Left ventricle myocardium inferior (tissue), 1 donor: ENCODE results near the gene BANK1. TPM values are rescaled to one million over a fixed set of nuclear protein-coding genes. Genes with fewer than 3 reads are reported as not detected.

Experiments
- DNase-seq: peaks from one replicate; pipeline ENCODE4 v3.0.0-alpha.2; 2020
- H3K27ac ChIP-seq: fragments of 200-600 bp; replicated peaks from 2 replicates; pipeline ENCODE4 v1.8.0; 2021
- H3K27me3 ChIP-seq: fragments of 200-600 bp; 2 replicates; pipeline ENCODE4 v1.8.0; 2021; ENCODE audit warnings: low read depth
- H3K36me3 ChIP-seq: fragments of 200-600 bp; 2 replicates; pipeline ENCODE4 v1.8.0; 2021
- H3K4me1 ChIP-seq: fragments of 200-600 bp; 2 replicates; pipeline ENCODE4 v1.8.0; 2021
- H3K4me3 ChIP-seq: fragments of 200-600 bp; 2 replicates; pipeline ENCODE4 v1.8.0; 2021; ENCODE audit warnings: mild to moderate bottlenecking, moderate library complexity
- H3K9me3 ChIP-seq: fragments of 200-600 bp; replicated peaks from 2 replicates; pipeline ENCODE4 v1.8.0; 2021
- intact Hi-C: fragments of 100-400 bp; cut with micrococcal nuclease; formaldehyde crosslinking; loops from one replicate; pipeline ENCODE4 v1.11.0; 2022
- total RNA-seq: library from RNA; stranded (reverse); fragmentation: NEBNext Ultra II Directional; extraction: Animal tissue kit (Norgen Biotek cat#: 25700); gene quantifications from one replicate; pipeline ENCODE4 v1.2.1, GENCODE V29; 2021
- TF ChIP-seq, protein P1 (sequence below): fragments of 200-600 bp; IDR thresholded peaks from 2 replicates; pipeline ENCODE4 v1.8.0; 2021; ENCODE audit warnings: antibody characterized with exemption, mild to moderate bottlenecking, borderline replicate concordance
- donor health status: DM: no; HTN: yes; CAD: no; lungs with severe emphysema.

The BANK1 gene
- total RNA-seq, 1 donor from 2014 or later: 0.08 TPM

DNA sequence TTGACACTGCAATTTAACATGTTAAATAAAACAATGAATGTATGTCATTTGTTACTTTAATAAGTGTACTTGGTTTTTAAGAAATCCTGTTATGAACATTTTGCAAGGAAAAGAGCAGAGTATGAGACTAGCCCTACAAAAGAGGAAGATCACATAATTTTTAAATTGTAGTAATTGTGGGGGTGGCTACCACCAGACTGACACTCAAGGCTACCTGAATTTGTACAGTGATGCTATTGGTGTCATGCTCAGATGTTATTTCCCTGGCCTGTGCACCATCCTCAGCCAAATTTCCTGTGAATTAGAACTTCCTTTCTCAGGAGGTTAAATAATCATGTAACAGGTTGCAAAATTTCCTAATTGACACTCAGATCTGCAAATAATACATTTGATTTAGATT lies 157.5 kb downstream of the BANK1 start:
- H3K9me3 ChIP-seq: no peaks in the 10 kb centered on the region
- H3K36me3 ChIP-seq: no peaks in the 10 kb centered on the region
- no peak overlapping the region for H3K4me3 ChIP-seq
- intact Hi-C loops: no loop called here
- H3K27me3 ChIP-seq: no peaks in the 10 kb centered on the region
- TF ChIP-seq, protein P1, sequence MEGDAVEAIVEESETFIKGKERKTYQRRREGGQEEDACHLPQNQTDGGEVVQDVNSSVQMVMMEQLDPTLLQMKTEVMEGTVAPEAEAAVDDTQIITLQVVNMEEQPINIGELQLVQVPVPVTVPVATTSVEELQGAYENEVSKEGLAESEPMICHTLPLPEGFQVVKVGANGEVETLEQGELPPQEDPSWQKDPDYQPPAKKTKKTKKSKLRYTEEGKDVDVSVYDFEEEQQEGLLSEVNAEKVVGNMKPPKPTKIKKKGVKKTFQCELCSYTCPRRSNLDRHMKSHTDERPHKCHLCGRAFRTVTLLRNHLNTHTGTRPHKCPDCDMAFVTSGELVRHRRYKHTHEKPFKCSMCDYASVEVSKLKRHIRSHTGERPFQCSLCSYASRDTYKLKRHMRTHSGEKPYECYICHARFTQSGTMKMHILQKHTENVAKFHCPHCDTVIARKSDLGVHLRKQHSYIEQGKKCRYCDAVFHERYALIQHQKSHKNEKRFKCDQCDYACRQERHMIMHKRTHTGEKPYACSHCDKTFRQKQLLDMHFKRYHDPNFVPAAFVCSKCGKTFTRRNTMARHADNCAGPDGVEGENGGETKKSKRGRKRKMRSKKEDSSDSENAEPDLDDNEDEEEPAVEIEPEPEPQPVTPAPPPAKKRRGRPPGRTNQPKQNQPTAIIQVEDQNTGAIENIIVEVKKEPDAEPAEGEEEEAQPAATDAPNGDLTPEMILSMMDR: no peak
- H3K4me1 ChIP-seq: no peaks in the 10 kb centered on the region
- no peak for DNase-seq
- no peak overlapping the region for H3K27ac ChIP-seq

DNA sequence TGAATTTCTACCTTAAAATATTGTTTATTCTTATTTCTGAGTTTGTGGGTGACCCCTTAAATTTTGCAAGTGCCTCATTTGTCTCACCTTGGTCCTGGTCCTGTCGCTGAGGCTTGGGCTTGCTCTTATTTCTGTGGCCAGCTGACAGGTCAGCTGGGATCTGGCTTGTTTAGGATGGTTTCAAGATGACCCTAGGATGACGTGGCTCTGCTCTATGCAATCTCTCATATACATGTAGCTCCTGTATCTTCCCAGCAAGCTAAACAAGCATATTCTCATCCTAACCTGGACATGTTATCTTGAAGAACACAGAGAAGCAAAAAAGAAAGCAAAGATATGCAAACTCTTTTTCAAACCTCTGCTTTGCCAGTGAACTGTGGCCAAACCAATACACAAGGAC lies 158.4 kb downstream of the BANK1 start:
- Histone ChIP-seq H3K27me3 (no peaks in the 10 kb centered on the region), H3K4me3 (no peak overlapping the region), H3K9me3 (no peaks in the 10 kb centered on the region), H3K27ac (no peak overlapping the region), H3K4me1 (no peaks in the 10 kb centered on the region), H3K36me3 (no peaks in the 10 kb centered on the region)
- TF ChIP-seq, protein P1: no peak
- intact Hi-C loops: no loop called here
- no peak for DNase-seq

DNA sequence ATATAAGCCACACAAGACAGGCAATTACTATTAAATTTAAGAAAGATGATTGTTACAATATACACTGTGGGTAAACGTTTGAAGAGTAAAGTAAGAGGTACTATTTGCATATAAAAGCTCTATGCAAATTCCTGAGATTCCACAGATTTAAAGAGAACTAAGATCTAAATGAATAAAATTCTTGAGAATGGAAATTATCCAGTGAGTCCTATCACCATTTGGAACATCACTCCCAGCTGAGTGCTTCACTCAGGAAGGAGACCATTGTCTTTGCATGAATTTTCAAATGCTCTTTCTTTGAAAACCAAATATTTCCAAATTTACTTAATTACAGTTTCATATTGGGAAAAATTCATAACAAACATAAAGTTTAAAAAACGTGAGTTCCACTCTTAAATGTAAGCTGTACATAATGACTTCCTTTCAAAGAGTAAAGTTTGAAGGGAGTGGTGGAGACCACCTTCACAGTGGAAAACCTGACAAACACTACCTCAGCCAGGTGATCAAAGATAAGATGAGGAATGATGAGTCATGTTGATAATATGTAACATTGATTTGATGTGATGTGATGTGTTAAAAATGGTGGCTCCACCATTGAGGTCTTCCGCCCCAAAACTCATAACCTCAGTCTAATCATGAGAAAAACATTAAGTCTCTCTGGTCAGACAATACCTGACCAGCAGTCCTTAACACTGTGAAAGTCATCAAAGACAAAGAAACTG lies 159.9 kb downstream of the BANK1 start:
- intact Hi-C loops: no loop called here
- TF ChIP-seq, protein P1: no peak

DNA sequence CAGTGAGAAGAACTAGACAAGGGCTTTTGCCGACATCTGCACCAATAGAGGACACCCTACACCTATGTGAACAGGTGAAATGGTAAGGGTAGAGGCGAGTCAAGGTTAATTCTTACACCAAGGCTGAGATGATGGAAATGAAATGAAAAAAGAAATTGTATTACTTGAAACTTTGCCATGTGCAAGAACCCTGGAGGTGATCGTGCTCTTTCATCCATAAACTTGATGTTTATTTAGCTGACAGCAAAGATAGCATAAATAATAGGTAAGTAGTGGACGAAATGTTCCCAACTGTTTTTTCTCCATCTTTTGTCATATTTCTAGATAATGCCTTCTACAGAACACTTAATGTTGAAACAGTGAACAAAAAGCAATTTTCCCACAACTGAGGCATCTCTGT lies 162.5 kb downstream of the BANK1 start:
- no peaks in the 10 kb centered on the region for H3K27me3 ChIP-seq
- TF ChIP-seq, protein P1: no peak

More for the DNA sequence above, 159.9 kb downstream of the BANK1 start:
- Histone ChIP-seq H3K36me3 (no peaks in the 10 kb centered on the region), H3K27me3 (no peaks in the 10 kb centered on the region), H3K4me1 (no peaks in the 10 kb centered on the region), H3K27ac (no peak overlapping the region), H3K4me3 (no peak overlapping the region), H3K9me3 (no peaks in the 10 kb centered on the region)
- no peak for DNase-seq

DNA sequence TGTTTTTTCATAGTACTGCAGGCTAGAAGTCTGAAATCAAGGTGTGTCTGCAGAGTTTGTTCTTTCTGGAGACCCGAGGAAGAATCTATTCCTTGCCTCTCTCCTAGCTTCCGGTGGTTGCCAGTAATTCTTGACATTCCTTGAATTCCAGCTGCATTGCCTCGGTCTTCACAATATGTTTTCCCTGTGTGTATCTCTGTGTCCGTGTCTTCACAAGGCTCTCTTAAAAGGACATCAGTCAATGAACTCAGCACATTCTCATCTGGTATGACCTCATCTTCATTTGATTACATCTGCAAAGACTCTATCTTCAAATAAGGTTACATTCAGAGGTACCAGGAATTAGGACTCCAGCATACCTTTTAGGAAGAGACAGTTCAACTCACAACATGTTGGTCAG lies 163.4 kb downstream of the BANK1 start:
- no peak for DNase-seq
- H3K9me3 ChIP-seq: no peaks in the 10 kb centered on the region
- H3K4me3 ChIP-seq: no peak overlapping the region
- no peaks in the 10 kb centered on the region for H3K27me3 ChIP-seq
- no peaks in the 10 kb centered on the region for H3K36me3 ChIP-seq
- TF ChIP-seq, protein P1: no peak
- no peak overlapping the region for H3K27ac ChIP-seq
- H3K4me1 ChIP-seq: no peaks in the 10 kb centered on the region
- intact Hi-C loops: no loop called here

More for the DNA sequence above, 162.5 kb downstream of the BANK1 start:
- Histone ChIP-seq H3K4me3 (no peak overlapping the region), H3K9me3 (no peaks in the 10 kb centered on the region), H3K27ac (no peak overlapping the region), H3K36me3 (no peaks in the 10 kb centered on the region), H3K4me1 (no peaks in the 10 kb centered on the region)
- intact Hi-C loops: no loop called here
- no peak for DNase-seq
